AML-193 (cell line): ENCODE data around the gene EFNA2.

Experiments
- DNase-seq, 2 experiments: peaks; one replicate each; lab custom pipeline; 2025; lab: John Stamatoyannopoulos, UW

Gene EFNA2

DNA sequence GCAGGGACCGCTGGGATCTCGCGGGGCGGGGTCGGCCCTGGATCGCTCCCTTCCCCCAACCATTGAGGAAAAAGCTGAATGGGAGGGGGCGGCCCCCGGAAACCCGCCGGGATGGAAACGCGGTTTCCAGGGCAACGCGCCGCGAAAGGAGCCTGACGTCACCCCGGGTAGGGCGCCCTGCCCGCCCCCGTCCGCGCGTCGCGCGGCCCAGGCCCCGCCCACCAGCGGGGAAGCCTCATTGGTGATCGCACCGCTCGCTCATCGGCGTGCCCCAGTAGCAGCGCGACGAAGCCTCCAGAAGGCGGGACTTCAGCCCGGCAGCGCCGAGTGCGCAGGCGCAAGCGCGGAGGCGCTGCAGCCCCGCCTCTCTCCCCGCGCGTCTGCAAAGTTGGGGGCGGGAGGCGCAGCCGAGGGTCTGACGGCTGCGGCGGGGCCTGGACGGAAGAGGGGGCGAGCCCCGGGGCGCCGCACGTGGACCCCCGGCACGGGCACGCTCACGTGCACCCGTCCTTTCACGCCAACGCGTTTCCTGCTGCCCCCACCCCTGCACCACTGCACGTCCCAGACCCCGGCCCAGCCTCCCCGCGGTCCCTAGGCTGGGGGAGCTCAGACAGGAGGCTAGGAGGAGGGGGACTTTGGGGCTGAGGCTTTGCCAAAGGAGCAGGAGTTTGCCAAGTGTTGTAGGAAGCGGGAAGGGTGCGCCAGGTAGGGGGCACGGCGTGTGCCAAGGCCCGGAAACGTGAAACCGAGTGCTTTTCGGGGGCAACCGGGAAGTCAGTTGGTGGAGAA lies 24.7 kb upstream of the EFNA2 start:
- DNase-seq: peak; percentile 77 to 86

DNA sequence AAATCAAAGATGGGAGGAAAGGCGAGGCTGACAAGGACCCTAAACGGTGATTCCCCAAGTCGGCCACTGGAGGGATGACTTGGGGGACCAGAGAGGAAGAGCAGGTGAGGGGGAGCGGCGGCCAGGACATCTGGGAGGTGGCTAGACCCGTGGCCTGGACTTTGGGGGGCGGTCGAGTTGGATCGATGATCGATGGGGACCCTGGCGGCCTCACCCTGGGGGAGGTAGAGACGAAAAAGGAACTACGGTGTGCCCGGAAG lies 24.2 kb upstream of the EFNA2 start:
- peak in 1 of 2 experiments; percentile 18 for DNase-seq

- DNase-seq: no peak
These were observed 23.7 kb upstream of the EFNA2 start for GRCh38 chr19:1261798-1262622.

DNA sequence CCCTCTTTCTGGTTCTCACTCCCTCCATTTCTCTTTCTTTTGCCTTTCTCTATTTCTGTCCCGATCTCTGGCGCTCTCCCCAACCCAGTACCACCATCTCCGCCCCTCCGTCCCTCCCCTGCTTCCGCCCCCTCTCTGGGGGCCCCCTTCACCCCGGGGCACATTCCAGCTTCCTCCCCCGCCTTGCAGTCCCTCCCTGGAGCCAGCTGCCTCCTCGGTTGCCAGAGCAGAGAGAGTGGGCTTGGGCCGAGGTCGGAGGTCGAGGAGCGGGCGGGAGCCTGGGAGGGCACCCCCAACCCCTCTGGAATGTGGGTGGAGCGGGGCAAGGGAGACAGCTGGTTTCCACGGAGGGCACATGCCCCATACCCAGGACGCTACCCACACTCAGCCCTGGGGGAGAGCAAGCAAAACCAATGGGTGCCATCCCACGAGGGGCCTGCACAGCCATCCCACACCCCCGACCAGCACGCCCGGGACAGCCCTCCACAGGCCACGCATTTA lies 23.0 kb upstream of the EFNA2 start:
- DNase-seq: no peak

DNA sequence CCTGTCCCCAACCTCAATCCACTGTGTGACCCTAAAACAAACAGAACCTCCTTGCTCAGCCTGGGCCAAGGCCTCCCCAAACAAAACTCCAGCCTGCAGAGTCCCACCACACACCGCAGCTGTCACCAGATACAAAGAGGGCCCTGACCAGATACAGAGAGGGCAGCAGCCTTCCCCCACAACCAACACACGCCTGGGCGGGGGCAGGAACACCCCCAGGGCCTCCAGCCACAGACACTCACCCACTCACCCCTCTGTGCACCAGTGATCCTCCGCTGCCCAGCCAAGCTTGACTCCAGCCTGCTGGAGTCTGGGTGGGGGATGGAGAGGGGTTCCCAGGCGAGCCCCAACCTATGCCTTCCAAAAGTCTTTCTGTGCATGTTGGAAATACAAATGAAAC lies 22.5 kb upstream of the EFNA2 start:
- no peak for DNase-seq

GRCh38 chr19:1264801-1265614 lies 20.7 kb upstream of the EFNA2 start:
- no peak for DNase-seq

DNA sequence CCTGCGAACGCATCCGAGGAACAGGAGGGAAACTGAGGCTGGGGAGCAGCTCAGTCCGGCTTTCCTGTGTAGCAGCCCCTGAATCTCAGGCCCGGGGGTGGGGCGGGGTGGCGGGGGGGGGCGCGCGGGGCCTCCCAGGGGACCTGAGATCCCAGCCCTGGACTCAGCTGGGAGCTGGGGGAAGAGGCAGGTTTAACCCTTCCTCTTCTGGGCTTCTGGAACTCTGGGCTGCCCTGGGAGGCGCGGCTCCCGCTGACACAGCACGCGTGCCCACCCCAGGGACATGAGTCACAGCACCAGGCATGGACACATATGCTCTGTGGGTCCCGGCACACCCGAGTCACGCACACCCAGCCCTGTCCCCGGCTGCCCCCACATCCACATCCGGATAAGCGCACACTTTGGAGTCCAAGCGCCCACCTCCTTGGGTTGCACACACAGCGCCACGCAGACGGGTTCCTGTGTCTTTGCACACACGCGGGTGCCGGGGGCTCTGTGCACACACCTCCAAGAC lies 20.0 kb upstream of the EFNA2 start:
- DNase-seq: no peak

DNA sequence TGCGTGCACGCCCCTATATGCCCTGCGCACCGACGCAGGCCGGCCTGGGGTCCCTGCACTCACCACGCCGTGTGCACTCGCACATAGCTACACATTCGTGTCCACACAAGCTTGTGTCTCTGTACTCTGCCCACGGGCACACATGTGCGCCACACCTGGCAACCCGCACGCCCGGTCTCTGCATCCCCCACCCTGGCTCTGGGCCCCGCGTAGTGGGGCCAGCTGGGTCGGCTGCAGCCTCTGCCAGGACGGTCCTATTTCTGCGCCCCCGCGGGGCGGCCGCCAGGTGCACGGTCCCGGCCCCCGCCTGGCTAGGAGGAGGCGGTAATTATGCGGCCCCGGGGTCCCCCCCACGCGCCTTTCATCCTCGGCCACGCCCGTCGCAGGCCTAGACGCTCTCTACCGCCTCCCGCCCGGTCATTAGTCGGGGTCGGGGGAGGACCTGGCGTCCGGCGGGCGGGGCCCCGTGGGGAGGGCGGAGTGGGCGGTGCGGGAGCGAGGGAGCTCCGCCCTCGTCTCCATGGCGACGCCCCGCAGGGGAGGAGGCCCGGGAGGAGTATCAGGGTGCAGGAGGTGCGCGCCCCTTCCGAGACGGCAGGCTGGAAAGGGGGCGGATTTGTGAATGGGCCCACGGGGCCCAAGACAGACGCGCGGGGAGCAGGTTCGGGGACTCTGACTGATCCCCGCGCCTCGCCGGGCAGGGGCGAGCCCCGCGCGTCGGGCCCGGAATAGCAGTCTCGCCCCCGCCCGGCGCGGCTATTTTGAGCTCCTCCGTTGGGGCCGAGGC lies 19.4 kb upstream of the EFNA2 start:
- peak; percentile 59 to 60 for DNase-seq

- DNase-seq: peak; percentile 15 to 33
These were observed 18.7 kb upstream of the EFNA2 start for GRCh38 chr19:1266916-1267476.

- no peak for DNase-seq
These were observed 18.0 kb upstream of the EFNA2 start for GRCh38 chr19:1267477-1268225.

GRCh38 chr19:1268226-1269064 lies 17.2 kb upstream of the EFNA2 start:
- DNase-seq: no peak

DNA sequence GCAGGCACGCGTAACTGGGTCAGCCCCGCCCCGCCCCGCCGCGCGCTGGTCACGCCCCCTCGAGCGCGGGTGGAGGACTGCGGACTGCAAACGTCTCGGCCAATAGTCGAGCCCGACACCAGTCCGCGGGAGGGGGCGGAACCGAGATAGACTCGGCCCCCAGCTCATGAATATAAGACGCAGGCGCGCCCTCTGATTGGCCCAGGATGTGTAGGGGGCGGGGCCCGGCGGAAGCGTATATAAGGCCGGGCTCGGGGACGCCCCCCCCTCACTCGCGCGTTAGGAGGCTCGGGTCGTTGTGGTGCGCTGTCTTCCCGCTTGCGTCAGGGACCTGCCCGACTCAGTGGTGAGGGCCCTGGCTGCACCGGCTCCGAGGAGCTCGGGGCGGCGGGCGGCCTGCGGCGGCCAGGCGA lies 16.6 kb upstream of the EFNA2 start, which contains the start of gene CIRBP:
Gene CIRBP, plus strand, starts transcription at position 268 of the 413 bp plus-strand sequence. CDS start 1,602 bp downstream, outside the sequence.
- peak; percentile 94 to 95 for DNase-seq

DNA sequence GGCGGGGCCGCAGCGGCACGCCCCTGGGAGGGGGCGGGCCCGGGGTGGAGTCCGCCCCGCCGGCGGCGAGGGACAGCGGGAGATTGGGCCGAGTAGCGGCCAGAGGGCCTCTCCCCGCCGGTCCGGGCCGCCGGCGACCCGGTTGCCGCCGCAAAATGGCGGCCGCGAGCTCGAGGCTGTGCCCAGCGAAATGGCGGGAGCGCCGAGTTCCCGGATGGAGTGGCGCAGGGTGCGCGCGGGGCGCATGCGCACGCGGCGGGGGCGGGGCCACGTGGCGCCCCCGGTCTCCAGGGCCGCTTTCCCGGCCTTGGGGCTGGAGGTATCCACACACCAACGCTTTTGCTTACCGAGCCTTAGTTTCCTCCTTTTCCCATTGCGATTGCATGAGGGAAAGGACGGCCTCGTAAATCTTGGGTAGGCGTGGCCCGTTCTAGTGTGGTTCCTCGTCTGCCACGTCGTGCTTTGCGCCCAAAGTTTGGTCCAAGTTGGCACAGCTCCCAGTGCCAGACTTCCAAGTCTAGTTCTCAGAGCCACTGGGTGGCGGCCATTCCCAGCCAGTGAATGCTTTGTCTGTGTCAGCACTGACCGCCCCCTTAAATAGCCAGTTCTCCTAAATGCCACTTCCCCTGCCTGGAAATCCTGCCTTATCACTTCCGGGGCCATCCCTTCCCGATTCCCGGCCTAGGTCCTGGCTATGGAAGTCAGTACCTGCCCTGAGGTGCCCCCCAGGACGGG lies 16.0 kb upstream of the EFNA2 start:
- peak; percentile 60 to 68 for DNase-seq

- no peak for DNase-seq
These were observed 15.3 kb upstream of the EFNA2 start for GRCh38 chr19:1270213-1270853.

DNA sequence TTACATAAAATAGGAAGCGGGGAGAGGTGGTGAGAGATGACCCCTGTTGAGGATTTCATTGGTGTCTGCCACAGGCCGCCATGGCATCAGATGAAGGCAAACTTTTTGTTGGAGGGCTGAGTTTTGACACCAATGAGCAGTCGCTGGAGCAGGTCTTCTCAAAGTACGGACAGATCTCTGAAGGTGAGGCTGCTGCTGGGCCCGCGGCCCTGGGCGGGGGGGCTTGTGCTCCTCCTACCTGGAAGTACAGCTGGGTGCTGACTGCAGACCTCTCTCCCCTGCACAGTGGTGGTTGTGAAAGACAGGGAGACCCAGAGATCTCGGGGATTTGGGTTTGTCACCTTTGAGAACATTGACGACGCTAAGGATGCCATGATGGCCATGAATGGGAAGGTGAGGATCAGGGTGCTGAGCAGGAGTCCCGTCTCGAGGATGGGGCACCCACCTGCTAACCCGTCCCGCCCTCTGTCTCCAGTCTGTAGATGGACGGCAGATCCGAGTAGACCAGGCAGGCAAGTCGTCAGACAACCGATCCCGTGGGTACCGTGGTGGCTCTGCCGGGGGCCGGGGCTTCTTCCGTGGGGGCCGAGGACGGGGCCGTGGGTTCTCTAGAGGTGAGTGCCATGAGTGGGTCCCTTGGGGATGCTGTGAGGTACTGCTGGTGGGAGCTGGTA lies 14.7 kb upstream of the EFNA2 start:
- DNase-seq: no peak

- no peak for DNase-seq
These were observed 13.9 kb upstream of the EFNA2 start for GRCh38 chr19:1271528-1272422.
